ENCODE results near the gene GAS7.

The GAS7 gene

GRCh38 chr17:9893411-9894012 is 304.9 kb downstream of the GAS7 start:
- no peak for DNase-seq (ENCODE audit: low read depth, low spot score)

GRCh38 chr17:9890124-9890523 is 308.3 kb downstream of the GAS7 start:
- DNase-seq (ENCODE audit: low read depth, low spot score): no peak

GRCh38 chr17:9887508-9887907 is 310.9 kb downstream of the GAS7 start:
- DNase-seq (ENCODE audit: low read depth, low spot score): no peak

- DNase-seq (ENCODE audit: low read depth, low spot score): no peak
These were observed 312.1 kb downstream of the GAS7 start for GRCh38 chr17:9886141-9886930.

- DNase-seq (ENCODE audit: low read depth, low spot score): no peak
These were observed 315.0 kb downstream of the GAS7 start for GRCh38 chr17:9883451-9883850.

- DNase-seq (ENCODE audit: low read depth, low spot score): no peak
These were observed 317.8 kb downstream of the GAS7 start for GRCh38 chr17:9880582-9880999.

- no peak for DNase-seq (ENCODE audit: low read depth, low spot score)
These were observed 319.4 kb downstream of the GAS7 start for GRCh38 chr17:9878786-9879525.

GRCh38 chr17:9878356-9878755 is 320.1 kb downstream of the GAS7 start:
- no peak for DNase-seq (ENCODE audit: low read depth, low spot score)

- no peak for DNase-seq (ENCODE audit: low read depth, low spot score)
These were observed 323.0 kb downstream of the GAS7 start for GRCh38 chr17:9875441-9875840.

GRCh38 chr17:9874722-9875121 is 323.7 kb downstream of the GAS7 start:
- no peak for DNase-seq (ENCODE audit: low read depth, low spot score)

GRCh38 chr17:9872852-9873251 is 325.6 kb downstream of the GAS7 start:
- DNase-seq (ENCODE audit: low read depth, low spot score): no peak

GRCh38 chr17:9868552-9868951 is 329.9 kb downstream of the GAS7 start:
- DNase-seq (ENCODE audit: low read depth, low spot score): no peak

- no peak for DNase-seq (ENCODE audit: low read depth, low spot score)
These were observed 332.8 kb downstream of the GAS7 start for GRCh38 chr17:9865586-9865985.

- no peak for DNase-seq (ENCODE audit: low read depth, low spot score)
These were observed 335.5 kb downstream of the GAS7 start for GRCh38 chr17:9862949-9863348.

- DNase-seq (ENCODE audit: low read depth, low spot score): no peak
These were observed 336.2 kb downstream of the GAS7 start for GRCh38 chr17:9862220-9862619.

GRCh38 chr17:9860851-9861250 is 337.6 kb downstream of the GAS7 start:
- DNase-seq (ENCODE audit: low read depth, low spot score): no peak

All from activated naive CD8-positive, alpha-beta T cell treated with anti-CD3 and anti-CD28 coated beads, Interleukin-2, amount 50 U/mL, for 16 hours (primary cell).